Measurements from ENCODE around the gene PELI2. TPM values are rescaled to one million over a fixed set of nuclear protein-coding genes. Genes with fewer than 3 reads are reported as not detected.

Gene PELI2
- total and polyA plus RNA-seq, 9 donors = 13.0 to 36.8 (median 28.5) TPM

GRCh38 chr14:56199982-56200577 lies 81.9 kb downstream of the PELI2 start:
- WGBS, 3 donors = 51 to 55% (median 52%) methylated on average over 7 of the region's 7 CpGs
- no peak for TF ChIP-seq CTCF (IDR thresholded peaks at IDR 0.05)
- no peak for TF ChIP-seq POLR2A (IDR thresholded peaks at IDR 0.05)
- no peak for TF ChIP-seq EP300 (IDR thresholded peaks at IDR 0.05)
- no peaks in the 10 kb centered on the region for H3K9me3 ChIP-seq
- intact Hi-C loops (cut with DNase I) = loop anchor here in 1 of 4 donors (10.0 kb wide), 1 partner anchor 75 kb away; no protein-coding TSS in a partner anchor
- no peaks in the 10 kb centered on the region for H3K36me3 ChIP-seq
- H3K4me3 ChIP-seq = no peak overlapping the region
- peaks cover 28% of the 10 kb centered on the region for H3K4me1 ChIP-seq (ENCODE audit: insufficient read depth)
- H3K27ac ChIP-seq = peak overlapping the region; percentile 63 to 79
- DNase-seq = no peak
- no peaks in the 10 kb centered on the region for H3K27me3 ChIP-seq

DNA sequence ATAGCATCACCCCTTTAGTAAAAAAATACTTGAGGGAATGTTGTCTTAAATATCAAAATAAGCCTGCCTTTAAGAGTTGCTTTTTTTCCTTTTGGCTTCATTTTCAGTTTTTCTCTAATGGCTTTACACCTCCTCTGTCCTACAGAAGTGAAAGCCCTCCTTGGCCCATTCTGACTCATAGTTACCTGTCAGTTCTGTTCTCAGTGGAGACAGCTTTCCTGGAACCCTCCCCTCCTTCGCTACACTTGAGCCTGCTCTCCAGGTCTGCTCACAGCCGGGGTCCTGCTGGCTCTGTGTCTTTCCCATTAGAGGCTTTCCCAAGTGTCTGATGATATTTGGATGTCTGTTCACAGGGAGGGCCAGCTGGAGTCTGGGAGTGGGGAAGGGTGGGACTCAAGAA lies 84.0 kb downstream of the PELI2 start:
- 57 to 67% (median 65%) methylated on average over 2 of the region's 2 CpGs for WGBS, 3 donors
- no peak overlapping the region for H3K27ac ChIP-seq
- peaks cover 22% of the 10 kb centered on the region for H3K4me1 ChIP-seq (ENCODE audit: insufficient read depth)
- no peak overlapping the region for H3K4me3 ChIP-seq
- intact Hi-C loops (cut with DNase I) = loop anchor here in 1 of 4 donors (10.0 kb wide), 1 partner anchor 77 kb away; no protein-coding TSS in a partner anchor
- H3K27me3 ChIP-seq = no peaks in the 10 kb centered on the region
- H3K36me3 ChIP-seq = no peaks in the 10 kb centered on the region
- no peaks in the 10 kb centered on the region for H3K9me3 ChIP-seq
- TF ChIP-seq POLR2A (IDR thresholded peaks at IDR 0.05) (no peak), EP300 (IDR thresholded peaks at IDR 0.05) (no peak), CTCF (IDR thresholded peaks at IDR 0.05) (no peak)
- no peak for DNase-seq

GRCh38 chr14:56205881-56206280 lies 87.7 kb downstream of the PELI2 start:
- intact Hi-C loops (cut with DNase I) = loop anchor here in 1 of 4 donors (10.0 kb wide), 1 partner anchor 81 kb away; no protein-coding TSS in a partner anchor
- no peak overlapping the region for H3K27ac ChIP-seq
- 61 to 78% (median 67%) methylated on average over 2 of the region's 2 CpGs for WGBS, 3 donors

DNA sequence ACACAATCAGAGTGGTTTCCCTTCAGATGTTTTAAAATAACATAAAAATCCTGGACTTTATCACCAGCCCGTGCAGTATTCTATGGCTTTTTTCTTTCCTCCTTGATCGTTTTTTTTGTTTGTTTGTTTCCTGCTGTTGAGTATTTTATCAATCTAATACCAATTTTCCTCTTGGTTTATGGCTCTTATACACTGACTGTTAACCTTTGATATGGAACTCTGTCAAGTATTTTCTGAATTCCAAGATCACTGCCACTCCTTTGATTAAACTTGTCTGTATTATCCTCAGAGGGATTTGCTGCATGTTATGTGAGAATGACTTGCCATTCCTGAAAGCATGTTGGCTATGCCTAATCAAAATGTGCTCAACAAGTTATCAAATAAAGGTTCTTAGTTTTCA lies 88.4 kb downstream of the PELI2 start:
- 8 to 21% (median 11%) methylated on average over 2 of the region's 2 CpGs for WGBS, 3 donors
- Histone ChIP-seq H3K4me1 (ENCODE audit: insufficient read depth) (peaks cover 8% of the 10 kb centered on the region), H3K36me3 (no peaks in the 10 kb centered on the region), H3K4me3 (no peak overlapping the region), H3K9me3 (no peaks in the 10 kb centered on the region), H3K27me3 (no peaks in the 10 kb centered on the region), H3K27ac (no peak overlapping the region)
- no peak for DNase-seq
- intact Hi-C loops (cut with DNase I) = loop anchor here in 1 of 4 donors (10.0 kb wide), 1 partner anchor 82 kb away; no protein-coding TSS in a partner anchor
- TF ChIP-seq POLR2A (IDR thresholded peaks at IDR 0.05) (no peak), EP300 (IDR thresholded peaks at IDR 0.05) (no peak), CTCF (IDR thresholded peaks at IDR 0.05) (no peak)

More at GRCh38 chr14:56205881-56206280, 87.7 kb downstream of the PELI2 start:
- Histone ChIP-seq H3K36me3 (no peaks in the 10 kb centered on the region), H3K4me3 (no peak overlapping the region), H3K9me3 (no peaks in the 10 kb centered on the region), H3K27me3 (no peaks in the 10 kb centered on the region), H3K4me1 (ENCODE audit: insufficient read depth) (peaks cover 11% of the 10 kb centered on the region)
- TF ChIP-seq EP300 (IDR thresholded peaks at IDR 0.05) (no peak), CTCF (IDR thresholded peaks at IDR 0.05) (no peak), POLR2A (IDR thresholded peaks at IDR 0.05) (no peak)
- no peak for DNase-seq

Measured in ovary (tissue), 9 donors.